ENCODE data around the gene SLBP. TPM values are rescaled to one million over a fixed set of nuclear protein-coding genes. Genes with fewer than 3 reads are reported as not detected.

Gene SLBP
- total RNA-seq, 1 experiment from 2014 or later: 43.5 TPM

DNA sequence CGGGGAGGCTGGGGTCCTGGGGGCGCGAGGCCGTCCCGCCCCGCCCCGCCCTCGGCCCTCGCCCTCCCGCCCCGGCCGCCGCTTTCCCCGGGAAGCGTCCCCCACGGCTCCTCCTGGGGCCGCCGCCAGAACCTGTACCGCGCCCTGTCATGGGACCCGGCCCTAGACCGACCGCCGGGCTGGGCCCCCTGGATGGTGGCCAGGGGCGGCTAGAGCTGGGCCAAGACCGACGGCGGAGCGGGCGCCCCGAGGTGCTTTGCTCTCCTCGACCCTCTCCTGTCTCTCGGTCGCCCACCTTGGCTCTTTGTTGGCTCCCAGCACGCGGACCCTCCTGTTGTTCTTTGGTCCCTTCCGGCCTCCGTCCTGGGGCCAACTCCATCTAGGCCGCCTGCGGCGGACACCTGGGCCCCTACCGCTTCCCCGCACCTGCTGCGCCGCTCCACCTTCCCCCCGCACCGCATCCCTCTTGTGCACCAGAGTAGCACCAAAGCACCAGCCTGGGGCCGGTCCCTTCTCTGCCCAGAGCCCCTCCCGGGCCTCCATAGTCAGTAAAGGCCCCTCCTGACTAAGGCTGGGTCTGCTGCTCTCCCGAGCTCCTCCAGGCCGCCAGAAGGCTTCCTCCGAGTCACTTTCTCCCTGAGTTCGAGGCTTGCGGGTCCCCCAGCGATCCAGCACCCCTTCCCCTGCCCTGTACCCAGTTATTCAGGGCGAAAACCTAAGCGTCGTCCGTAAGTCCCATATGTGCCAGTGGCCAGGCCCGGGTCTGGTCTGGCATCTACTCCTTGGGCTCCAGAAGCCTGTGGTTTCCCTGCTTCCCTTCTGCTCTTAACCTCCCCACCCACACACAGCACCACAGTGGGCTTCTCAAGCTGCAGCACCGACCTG, 9.8 kb upstream of the SLBP start:
- intact Hi-C loops (cut with micrococcal nuclease): loop anchor here (10.0 kb wide), 1 partner anchor 377 kb away; the partner anchor contains the start of gene UVSSA
- H3K27me3 Mint-ChIP-seq (ENCODE audit: insufficient read depth, unreplicated experiment): no peaks in the 10 kb centered on the region
- POLR2A ChIA-PET: interaction anchor here (0.8 to 4.7 kb wide), 11 partner anchors 8 to 530 kb away, joined by 3 to 63 read pairs (median 5); partner anchors contain the start of genes LETM1 and SLBP
- no TSS peak for BruUV-seq (replicated peaks)
- H3K27ac Mint-ChIP-seq (ENCODE audit: low read depth, unreplicated experiment): peak overlapping the region; percentile 73
- peak overlapping the region; percentile 93 for H3K4me3 Mint-ChIP-seq (ENCODE audit: unreplicated experiment)
- H3K36me3 Mint-ChIP-seq (ENCODE audit: insufficient read depth, unreplicated experiment): peaks cover 25% of the 10 kb centered on the region
- TF ChIP-seq, protein P1, sequence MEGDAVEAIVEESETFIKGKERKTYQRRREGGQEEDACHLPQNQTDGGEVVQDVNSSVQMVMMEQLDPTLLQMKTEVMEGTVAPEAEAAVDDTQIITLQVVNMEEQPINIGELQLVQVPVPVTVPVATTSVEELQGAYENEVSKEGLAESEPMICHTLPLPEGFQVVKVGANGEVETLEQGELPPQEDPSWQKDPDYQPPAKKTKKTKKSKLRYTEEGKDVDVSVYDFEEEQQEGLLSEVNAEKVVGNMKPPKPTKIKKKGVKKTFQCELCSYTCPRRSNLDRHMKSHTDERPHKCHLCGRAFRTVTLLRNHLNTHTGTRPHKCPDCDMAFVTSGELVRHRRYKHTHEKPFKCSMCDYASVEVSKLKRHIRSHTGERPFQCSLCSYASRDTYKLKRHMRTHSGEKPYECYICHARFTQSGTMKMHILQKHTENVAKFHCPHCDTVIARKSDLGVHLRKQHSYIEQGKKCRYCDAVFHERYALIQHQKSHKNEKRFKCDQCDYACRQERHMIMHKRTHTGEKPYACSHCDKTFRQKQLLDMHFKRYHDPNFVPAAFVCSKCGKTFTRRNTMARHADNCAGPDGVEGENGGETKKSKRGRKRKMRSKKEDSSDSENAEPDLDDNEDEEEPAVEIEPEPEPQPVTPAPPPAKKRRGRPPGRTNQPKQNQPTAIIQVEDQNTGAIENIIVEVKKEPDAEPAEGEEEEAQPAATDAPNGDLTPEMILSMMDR (IDR thresholded peaks at IDR 0.05; ENCODE audit: unreplicated experiment): no peak
- peaks cover 28% of the 10 kb centered on the region for H3K4me1 Mint-ChIP-seq (ENCODE audit: insufficient read depth, unreplicated experiment)
- CTCF ChIA-PET: interaction anchor here (0.8 to 1.0 kb wide), 2 partner anchors 30 to 178 kb away, joined by 3 read pairs; no protein-coding TSS in a partner anchor
- no peak for DNase-seq (ENCODE audit: unreplicated experiment)
- no peaks in the 10 kb centered on the region for H3K9me3 Mint-ChIP-seq (ENCODE audit: unreplicated experiment)

DNA sequence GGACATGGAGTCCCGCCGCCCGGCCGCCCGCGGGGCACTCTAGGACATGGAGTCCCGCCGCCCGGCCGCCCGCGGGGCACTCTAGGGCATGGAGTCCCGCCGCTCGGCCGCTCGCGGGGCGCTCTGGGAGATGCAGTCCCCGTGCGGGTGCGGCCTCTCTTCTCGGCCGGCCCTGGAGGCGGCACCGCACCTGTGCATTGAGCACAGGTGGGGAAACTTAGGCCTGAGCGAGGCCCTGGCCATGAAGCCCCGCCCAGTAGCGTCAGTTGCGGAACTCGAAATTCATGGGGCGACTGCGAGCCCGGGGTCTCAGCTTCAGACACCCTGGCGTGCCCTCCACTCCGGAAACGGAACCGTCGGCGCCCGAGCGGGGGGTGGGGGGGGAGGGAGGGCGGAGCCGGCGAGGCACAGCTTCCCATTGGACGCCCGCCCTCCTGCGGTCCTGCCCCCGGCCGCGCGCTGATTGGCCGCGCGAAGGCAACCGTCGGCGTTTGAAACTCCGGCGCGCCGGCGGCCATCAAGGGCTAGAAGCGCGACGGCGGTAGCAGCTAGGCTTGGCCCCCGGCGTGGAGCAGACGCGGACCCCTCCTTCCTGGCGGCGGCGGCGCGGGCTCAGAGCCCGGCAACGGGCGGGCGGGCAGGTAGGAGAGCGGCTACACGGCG, 9.0 kb upstream of the SLBP start, which contains the start of the genes TACC3 and TMEM129:
TACC3 (plus strand) TSS at position 519 of the 663 bp plus-strand sequence. CDS start 1,901 bp downstream, outside the sequence.
TMEM129 (minus strand) TSS at position 321 of the 663 bp plus-strand sequence. CDS start 486 bp downstream, outside the sequence.
- Mint-ChIP-seq H3K9me3 (ENCODE audit: unreplicated experiment) (no peaks in the 10 kb centered on the region), H3K27me3 (ENCODE audit: insufficient read depth, unreplicated experiment) (no peaks in the 10 kb centered on the region), H3K4me3 (ENCODE audit: unreplicated experiment) (peak within 1 kb of the TSS; percentile 93), H3K36me3 (ENCODE audit: insufficient read depth, unreplicated experiment) (peaks cover 20% of the 10 kb centered on the region), H3K4me1 (ENCODE audit: insufficient read depth, unreplicated experiment) (peaks cover 20% of the 10 kb centered on the region), H3K27ac (ENCODE audit: low read depth, unreplicated experiment) (peak within 1 kb of the TSS; percentile 81)
- BruUV-seq (replicated peaks): no TSS peak
- peak; percentile 97 for DNase-seq (ENCODE audit: unreplicated experiment)
- CTCF ChIA-PET: interaction anchor here (0.7 to 1.9 kb wide), 2 partner anchors 27 to 219 kb away, joined by 3 to 7 read pairs; no protein-coding TSS in a partner anchor
- TF ChIP-seq, protein P1 (IDR thresholded peaks at IDR 0.05; ENCODE audit: unreplicated experiment): no peak
- POLR2A ChIA-PET: interaction anchor here (0.6 to 4.7 kb wide), 14 partner anchors 9 to 748 kb away, joined by 3 to 63 read pairs (median 4); partner anchors contain the start of genes LETM1, RNF4, SLBP and UVSSA
- intact Hi-C loops (cut with micrococcal nuclease): loop anchor here (10.0 kb wide), 1 partner anchor 376 kb away; the partner anchor contains the start of gene UVSSA

DNA sequence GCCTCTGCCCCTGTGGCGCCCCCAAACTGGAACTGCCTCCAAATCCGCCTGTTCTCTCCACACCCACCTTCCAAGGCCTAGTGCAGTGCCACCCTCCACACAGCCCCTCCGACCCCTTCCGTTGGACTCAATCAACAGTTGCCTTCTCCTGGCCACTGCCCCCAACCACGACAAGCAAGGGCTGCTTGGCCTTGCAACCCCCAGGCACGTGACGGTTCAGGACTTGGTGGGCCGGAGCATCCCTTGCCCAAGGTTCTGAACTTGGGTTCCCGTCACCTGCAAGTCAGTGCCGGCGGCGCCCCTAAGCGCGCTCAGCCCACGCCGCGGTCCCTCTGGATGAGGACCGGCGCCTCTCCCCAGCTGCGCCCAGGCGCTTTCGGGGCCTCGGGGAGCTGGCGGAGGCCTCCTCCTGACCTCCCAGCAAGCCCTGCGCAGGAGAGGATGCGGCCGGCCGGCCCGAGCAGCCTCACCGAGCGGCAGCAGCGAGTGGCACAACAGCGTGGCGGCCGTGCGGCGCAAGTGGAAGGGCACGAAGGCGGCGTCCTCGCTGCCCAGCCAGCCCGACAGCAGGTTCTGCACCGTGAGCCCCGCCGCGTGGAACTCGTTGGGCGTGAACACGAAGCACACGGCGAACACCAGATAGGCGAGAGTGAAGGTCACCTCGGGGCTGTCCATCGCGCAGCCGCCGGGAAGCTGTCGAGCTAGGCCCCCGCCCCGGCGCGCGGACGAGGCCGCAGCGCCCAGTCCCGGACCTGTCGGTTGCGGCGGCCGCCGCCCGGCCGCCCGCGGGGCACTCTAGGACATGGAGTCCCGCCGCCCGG, 8.3 kb upstream of the SLBP start:
- H3K9me3 Mint-ChIP-seq (ENCODE audit: unreplicated experiment): no peaks in the 10 kb centered on the region
- TF ChIP-seq, protein P1 (IDR thresholded peaks at IDR 0.05; ENCODE audit: unreplicated experiment): no peak
- H3K4me1 Mint-ChIP-seq (ENCODE audit: insufficient read depth, unreplicated experiment): peaks cover 19% of the 10 kb centered on the region
- CTCF ChIA-PET: interaction anchor here (0.6 to 1.9 kb wide), 5 partner anchors 10 to 358 kb away, joined by 3 to 7 read pairs (median 3); no protein-coding TSS in a partner anchor
- peaks cover 16% of the 10 kb centered on the region for H3K36me3 Mint-ChIP-seq (ENCODE audit: insufficient read depth, unreplicated experiment)
- peak; percentile 30 for DNase-seq (ENCODE audit: unreplicated experiment)
- H3K27me3 Mint-ChIP-seq (ENCODE audit: insufficient read depth, unreplicated experiment): no peaks in the 10 kb centered on the region
- peak overlapping the region; percentile 81 for H3K27ac Mint-ChIP-seq (ENCODE audit: low read depth, unreplicated experiment)
- POLR2A ChIA-PET: interaction anchor here (0.6 to 4.7 kb wide), 14 partner anchors 8 to 749 kb away, joined by 3 to 63 read pairs (median 3); partner anchors contain the start of genes LETM1, RNF4, SLBP and UVSSA
- BruUV-seq (replicated peaks): no TSS peak
- intact Hi-C loops (cut with micrococcal nuclease): loop anchor here (10.0 kb wide), 1 partner anchor 376 kb away; the partner anchor contains the start of gene UVSSA
- peak overlapping the region; percentile 93 for H3K4me3 Mint-ChIP-seq (ENCODE audit: unreplicated experiment)

Data from MCF 10A (cell line).